GM19395 (cell line): ENCODE measurements around the gene SPDYE11.
A peak's percentile ranks its signal among the peaks of the same experiment; 100 is the strongest.
"Not testable (repeated sequence)": the region's sequence is repeated elsewhere in the genome, so short reads cannot be mapped to it uniquely, and the experiment has no call there.

ENCODE experiments used
- ATAC-seq: cut with Tn5 transposase; IDR thresholded peaks from one replicate; pipeline ENCODE4 v1.9.1; 2021; ENCODE audit warnings: mild to moderate bottlenecking, moderate library complexity; ENCODE audit not compliant: unreplicated experiment

Gene SPDYE11, protein sequence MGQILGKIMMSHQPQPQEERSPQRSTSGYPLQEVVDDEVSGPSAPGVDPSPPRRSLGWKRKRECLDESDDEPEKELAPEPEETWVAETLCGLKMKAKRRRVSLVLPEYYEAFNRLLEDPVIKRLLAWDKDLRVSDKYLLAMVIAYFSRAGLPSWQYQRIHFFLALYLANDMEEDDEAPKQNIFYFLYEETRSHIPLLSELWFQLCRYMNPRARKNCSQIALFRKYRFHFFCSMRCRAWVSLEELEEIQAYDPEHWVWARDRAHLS

DNA sequence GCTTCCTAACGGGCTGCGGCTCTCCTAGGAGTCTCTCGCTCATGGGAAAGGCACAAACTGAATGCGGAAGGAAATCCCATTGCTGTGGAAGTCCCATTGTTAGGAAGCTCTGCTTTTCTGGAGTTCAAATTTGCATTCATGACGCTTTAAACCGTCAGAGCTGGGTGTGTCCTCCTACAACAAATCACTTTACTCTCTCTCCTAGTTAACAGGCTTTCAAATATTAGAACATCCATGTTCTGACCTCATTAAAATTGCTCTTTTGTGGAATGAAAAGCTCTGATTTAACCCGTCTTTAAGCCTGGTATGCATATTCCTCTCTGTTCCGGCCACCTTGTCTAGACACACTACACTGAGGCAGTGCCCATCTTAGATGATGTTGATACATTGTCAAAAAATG is at the start of gene SPDYE11:
SPDYE11 (minus strand) TSS at position 101 of the 400 bp plus-strand sequence. CDS start 1,800 bp downstream, outside the sequence.
- not testable (repeated sequence) for ATAC-seq

DNA sequence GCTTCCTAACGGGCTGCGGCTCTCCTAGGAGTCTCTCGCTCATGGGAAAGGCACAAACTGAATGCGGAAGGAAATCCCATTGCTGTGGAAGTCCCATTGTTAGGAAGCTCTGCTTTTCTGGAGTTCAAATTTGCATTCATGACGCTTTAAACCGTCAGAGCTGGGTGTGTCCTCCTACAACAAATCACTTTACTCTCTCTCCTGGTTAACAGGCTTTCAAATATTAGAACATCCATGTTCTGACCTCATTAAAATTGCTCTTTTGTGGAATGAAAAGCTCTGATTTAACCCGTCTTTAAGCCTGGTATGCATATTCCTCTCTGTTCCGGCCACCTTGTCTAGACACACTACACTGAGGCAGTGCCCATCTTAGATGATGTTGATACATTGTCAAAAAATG is 28.2 kb upstream of the SPDYE11 start, which contains the start of gene SPDYE9:
SPDYE9 (minus strand) TSS at position 101 of the 400 bp plus-strand sequence. CDS start 1,800 bp downstream, outside the sequence.
- not testable (repeated sequence) for ATAC-seq

DNA sequence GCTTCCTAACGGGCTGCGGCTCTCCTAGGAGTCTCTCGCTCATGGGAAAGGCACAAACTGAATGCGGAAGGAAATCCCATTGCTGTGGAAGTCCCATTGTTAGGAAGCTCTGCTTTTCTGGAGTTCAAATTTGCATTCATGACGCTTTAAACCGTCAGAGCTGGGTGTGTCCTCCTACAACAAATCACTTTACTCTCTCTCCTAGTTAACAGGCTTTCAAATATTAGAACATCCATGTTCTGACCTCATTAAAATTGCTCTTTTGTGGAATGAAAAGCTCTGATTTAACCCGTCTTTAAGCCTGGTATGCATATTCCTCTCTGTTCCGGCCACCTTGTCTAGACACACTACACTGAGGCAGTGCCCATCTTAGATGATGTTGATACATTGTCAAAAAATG is 28.0 kb downstream of the SPDYE11 start, which contains the start of gene SPDYE8:
SPDYE8 (minus strand) TSS at position 101 of the 400 bp plus-strand sequence. CDS start 1,800 bp downstream, outside the sequence.
- not testable (repeated sequence) for ATAC-seq

DNA sequence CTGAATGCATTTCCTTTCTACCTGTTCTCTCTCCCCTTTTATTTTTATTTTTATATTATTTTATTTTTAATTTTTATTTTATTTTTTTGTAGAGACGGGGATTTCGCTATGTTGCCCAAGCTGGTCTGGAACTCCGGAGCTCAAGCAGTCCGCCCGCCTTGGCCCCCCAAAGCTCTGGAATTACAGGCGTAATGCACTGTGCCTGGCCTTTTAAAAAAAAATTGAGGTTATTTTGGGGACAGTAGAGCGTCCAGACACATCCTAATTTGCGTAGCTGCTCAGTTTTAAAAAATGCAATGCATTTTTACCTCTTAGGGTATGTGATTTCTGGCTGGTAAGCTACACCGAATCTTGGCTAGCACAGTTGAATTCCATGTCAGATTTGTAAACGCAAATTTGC is 51.2 kb downstream of the SPDYE11 start:
- ATAC-seq = not testable (repeated sequence)

DNA sequence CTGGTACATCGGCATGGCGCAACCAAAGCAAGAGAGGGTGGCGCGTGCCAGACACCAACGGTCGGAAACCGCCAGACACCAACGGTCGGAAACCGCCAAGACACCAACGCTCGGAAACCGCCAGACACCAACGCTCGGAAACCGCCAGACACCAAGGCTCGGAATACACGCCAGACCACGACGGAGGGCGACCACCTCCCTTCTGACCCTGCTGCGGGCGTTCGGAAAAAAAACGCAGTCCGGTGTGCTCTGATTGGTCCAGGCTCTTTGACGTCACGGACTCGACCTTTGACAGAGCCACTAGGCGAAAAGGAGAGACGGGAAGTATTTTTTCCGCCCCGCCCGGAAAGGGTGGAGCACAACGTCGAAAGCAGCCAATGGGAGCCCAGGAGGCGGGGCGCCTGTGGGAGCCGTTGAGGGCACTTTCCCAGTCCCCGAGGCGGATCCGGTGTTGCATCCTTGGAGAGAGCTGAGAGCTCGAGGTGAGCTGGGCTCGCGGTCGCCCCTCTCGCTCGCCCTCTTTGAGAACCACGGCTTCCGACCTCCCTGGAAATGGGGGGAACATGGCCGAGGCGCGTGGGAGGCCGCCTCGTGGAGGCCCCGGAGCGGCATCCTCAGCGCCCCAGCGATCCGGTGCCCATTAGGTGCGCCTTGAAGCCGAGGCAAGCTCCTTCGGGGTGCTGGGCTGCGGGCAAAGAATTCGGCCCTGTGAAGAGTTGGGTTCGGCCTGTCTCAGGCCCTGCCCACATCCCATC is 51.8 kb downstream of the SPDYE11 start:
- ATAC-seq = peak; percentile 86

DNA sequence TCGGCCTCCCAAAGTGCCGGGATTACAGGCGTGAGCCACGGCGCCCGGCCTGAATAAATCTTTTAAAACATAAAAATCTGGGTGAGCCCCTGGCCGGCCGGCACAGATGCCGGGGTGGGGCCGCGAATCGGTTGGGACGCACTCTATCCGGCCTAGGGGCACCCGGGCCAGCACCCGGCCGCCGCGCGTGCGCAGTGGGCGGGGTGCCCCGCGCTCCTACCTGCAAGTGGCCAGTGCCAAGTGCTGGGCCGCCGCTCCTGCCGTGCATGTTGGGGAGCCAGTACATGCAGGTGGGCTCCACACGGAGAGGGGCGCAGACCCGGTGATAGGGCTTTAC is 52.4 kb downstream of the SPDYE11 start:
- peak; percentile 72 for ATAC-seq

DNA sequence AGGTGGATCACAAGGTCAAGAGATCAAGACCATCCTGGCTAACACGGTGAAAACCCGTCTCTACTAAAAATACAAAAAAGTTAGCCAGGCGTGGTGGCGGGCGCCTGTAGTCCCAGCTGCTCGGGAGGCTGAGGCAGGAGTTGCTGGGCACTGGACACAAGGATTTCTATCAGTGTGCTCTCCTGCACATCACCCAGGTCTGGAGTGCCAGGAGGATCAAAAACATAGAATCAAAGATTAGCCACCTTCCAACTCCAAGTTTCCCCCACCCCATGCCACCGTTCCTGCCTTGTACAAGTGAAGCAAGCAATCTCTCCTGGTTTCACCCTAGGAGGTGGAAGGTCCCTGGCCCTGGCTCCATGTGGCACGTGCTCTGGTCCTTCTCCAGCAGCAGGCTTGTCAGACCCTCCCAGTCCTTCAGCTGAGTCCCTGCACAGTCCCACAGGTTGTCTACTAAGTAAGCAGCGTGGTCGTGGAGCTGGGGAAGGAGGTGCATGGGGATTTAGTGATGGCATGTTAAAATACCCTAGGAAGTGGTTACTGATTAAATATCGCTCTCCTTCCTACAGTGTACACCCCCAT is 59.7 kb downstream of the SPDYE11 start:
- not testable (repeated sequence) for ATAC-seq
